Stimulated activated CD8-positive, alpha-beta memory T cell treated with anti-CD3 and anti-CD28 coated beads, Interleukin-15, amount 100 ng/mL, for 4 hours (primary cell): ENCODE measurements around the gene SUCLG2.

Experiments
- DNase-seq, 2 donors: peaks; one replicate each; pipeline ENCODE4 v3.0.0-alpha.2; 2020; ENCODE audit warnings: low read depth in 2 of 2

SUCLG2 gene

DNA sequence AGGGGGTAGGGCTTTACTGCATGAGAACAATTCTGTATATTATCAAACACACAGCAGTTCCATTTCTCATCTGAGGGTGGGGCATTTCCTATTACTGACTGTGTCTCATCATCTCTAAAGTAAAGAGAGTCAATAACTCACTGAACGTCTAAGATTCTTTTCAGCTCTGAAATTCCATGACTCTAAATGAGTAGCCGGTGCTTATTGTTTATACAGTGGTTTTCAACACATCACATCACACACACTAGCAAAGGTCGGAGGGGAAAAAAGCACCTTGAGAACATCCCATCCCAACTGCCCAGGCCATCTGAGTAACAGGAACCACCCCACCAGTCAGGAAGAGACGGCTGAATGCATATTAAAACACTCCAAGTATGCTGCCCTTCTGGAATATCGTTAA is 196.0 kb downstream of the SUCLG2 start:
- DNase-seq, result no peak

DNA sequence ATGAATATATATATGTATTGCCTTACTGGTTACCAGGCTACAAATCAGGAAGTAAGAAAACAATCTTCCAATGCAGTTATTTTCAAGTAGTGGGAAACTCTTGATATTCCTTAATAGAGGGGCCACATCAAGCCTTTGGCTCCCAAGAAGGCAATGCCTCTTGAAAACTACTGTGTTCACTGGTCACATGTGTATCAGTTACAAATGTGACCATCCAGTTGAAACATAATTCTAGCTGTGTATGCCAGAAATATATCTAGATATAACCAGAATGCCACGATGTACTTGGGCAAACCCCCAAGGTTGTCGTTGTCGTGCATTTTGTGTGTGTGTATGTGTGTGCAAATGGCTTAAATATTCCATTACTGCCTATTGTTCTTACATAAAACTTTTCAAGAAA is 200.8 kb downstream of the SUCLG2 start:
- DNase-seq, result no peak

DNA sequence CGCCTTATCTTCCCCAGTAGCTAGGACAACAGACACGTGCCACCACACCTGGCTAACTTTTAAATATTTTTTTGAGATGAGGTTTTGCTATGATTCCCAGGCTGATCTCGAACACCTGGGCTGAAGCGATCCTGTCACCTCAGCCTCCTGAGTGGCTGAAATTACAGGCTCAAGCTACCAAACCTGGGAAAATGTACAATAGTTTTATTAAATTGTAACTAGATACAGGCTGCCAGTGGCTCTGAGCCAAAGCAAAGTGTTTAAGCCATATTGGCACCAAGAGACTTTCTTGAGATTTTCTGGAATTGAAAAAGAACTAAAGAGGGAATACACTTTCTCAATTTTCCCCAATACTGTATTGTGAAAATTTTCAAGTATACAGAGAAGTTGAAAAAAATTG is 204.3 kb downstream of the SUCLG2 start:
- DNase-seq, result no peak

DNA sequence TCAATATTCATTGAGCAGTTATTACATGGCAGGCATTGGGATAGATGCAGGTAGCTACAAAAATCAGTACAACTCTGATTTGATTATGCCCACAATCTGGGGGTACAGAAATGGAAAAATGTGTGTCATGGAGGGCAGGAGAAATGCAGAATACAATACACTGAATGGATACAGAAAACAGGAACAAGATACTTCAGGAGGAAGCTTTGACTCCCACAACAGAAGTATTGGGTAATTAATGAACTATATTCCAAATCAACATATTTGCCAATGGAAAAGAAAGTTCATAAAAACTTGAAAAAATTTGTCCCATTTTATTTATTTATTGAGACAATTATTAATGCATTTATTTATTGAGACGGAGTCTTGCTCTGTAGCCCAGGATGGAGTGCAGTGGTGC is 207.0 kb downstream of the SUCLG2 start:
- DNase-seq, result no peak

DNA sequence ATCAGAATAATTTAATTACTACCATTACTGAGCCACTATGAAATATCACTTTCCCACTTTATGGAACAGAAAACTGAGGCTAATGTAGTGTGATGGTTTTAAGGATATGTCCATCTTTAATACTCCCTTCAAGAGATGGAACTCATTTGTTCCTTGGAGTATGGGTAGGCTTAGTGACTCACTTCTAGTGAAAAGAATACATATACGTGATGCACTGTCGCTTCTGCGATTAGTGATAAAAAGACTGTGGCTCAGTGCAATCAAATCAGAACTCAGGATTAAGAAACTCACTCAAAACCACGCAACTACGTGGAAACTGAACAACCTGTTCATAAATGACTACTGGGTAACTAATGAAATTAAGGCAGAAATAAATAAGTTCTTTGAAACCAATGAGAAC is 216.6 kb downstream of the SUCLG2 start:
- no peak for DNase-seq

DNA sequence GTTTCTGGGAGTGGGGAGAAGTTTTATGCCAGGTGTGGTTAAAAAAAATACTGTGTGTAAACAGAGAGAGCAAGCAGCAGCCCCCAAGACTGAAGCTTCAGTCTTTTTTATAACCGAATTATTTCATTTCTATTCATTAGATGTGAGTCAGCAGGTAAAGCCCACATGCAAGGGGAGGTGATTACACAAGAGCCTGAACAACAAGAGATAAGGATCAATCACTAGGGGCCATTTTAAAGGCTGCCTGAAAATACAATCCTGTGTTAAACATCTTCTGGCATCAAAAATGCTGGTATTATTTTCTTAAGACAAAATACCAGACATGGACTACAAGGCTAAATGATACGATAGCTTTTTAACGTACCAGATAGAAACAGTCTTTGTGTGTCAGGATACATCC is 217.3 kb downstream of the SUCLG2 start:
- DNase-seq, result no peak

DNA sequence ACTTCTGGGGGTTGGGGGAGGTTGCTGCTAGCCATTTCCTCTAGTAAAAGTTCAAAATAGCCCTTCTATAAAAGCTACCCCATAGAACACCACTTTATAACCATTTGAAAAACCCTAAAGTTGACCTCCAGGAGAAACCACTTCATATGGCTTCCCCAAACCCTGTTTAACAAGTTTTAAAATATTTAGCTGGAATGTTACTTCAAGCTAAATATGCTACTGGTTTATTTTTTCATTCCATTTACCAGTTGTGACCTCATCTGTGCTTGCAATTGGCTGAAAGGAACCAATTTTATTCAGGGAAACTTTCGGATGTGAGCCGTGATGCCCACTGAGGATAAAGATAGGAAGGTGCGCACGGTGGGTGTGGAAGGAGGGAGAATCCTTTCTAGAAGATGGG is 221.3 kb downstream of the SUCLG2 start:
- DNase-seq, result no peak

DNA sequence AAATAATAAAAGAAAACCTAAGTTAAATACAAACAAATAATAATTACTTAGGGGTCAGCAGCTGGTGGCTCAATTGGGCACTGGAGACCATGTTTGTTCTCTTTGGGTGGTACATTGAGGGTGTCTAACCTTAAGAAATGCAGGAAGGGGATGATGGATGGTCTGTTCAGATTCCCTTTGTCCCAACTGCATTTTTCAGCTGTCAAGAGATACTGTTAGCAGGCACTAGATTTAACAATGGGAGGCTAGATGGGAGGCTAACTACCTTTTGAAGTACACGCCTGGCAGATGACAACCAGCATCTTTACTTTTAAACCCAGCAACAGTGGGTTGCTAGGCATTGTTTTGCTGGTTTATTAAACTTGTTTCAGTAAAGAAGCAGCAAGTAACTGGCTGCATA is 222.5 kb downstream of the SUCLG2 start:
- no peak for DNase-seq

DNA sequence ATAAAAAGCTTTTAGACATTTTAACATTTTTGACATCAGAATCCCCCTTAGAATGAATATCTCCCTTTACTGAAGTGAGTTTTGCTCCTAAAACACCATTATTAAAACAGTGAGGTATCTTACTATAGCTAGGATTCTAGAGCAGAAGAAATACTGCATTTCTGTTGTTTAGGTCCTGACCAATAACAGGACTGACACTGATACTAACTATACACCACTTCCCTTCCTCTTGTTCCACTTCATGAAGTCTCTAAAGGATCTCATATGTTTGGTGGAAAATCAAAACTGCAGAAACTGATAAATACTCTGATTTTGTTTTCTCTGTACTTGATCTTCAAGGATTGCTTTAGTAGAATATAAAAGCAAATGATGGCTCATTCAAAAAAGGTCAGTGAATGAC is 230.7 kb downstream of the SUCLG2 start:
- no peak for DNase-seq

DNA sequence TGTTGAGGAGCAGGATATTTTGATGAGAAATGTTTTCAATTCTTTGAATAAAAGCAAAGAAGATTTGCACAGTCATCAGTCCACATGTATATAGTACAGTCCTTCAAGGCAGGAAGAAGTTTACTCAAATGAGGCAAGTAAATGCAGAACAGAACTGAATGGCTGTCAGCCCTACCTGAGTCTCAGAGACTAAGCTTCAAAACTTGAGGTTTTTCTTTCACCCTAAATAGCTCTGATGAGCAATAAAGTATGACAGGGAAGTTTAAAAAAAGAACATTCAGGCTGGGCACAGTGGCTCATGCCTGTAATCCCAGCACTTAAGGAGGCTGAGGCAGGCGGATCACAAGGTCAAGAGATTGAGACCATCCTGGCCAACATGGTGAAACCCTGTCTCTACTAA is 232.5 kb downstream of the SUCLG2 start:
- no peak for DNase-seq

DNA sequence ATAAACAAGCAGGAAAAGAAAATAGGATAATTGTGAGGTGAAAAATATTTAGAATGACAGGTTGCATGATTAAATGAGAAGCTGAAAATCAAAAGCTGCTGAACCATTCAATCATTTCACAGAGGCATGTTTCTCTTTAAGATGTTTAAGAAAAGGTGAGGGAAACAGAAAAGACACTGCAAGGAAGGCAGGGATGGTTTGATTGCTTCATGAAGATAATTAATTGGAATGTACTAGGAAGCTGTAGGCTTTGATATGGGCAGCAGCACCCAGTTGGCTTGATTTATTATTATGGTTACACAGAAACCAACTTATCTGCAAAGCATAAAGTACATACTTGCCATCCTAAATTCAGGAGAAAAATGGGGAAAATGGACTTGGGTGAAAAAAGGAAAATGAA is 234.6 kb downstream of the SUCLG2 start:
- DNase-seq, result no peak

DNA sequence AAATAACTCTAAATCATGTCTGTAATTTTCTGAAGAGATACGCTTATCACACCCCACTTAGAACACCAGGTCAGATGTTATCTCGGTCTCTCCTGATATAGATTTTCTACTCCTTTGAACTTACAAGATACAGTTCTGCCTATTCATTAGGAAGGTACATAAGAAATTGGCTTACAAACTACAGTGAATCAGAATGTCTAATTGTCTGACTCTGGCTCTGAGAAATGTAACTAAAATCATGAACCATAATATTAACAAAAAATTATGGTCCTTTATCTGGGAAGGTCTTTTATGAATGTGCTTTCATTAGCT is 235.2 kb downstream of the SUCLG2 start:
- DNase-seq, result no peak

DNA sequence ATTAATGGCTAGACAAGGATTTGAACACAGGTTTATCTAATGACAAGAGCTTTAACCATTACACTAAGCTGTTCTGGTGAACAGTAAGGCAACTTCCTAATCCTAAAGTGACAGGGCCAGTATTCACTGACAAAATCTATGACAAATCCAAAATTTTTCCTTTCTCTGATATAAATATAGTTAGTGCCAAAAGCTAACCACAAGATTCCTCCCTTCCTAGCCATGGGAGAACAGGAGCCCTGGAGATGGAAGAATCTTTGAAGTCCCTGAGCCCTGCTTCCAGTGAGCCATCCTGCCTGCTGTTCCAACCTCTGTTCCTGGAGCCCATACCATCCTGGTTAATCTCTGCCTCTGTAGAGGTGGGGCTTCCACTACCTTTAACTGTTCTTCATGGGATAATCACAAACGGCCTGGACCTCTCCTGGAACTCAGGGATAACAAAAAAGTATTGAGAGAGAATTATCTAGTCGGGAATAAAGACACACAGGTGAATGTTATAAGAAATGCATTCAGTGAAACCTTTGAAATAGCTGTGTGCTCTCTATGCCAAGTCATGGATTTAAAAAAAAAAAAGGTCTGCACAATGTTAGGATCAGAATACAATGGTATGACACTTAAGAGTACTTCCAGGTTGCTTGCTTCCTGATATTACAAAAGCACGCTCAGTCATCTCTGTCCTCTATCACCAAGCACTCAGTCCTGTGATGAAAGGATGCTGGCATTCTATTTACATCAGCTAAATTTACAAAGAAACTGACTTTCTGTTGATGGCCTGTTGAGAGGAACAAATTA is 235.8 kb downstream of the SUCLG2 start:
- DNase-seq, result no peak

DNA sequence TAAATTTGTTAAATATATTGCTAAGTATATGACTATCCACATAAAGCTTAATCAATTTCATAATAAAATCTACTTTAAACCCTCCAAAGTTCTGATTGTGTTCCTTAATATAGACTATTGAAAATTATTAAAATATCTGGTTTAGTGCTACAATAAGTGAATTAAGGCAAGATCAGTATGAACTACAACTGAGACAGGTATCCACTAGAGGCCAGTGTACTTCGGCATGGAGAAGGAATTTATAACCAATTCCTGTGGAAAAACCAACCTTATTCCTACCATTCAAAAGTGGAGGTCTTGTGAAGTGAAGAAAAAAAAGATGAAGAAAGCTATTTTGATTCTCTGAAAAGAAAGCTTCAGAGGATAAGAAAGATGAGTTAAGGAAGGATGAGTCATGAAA is 237.7 kb downstream of the SUCLG2 start:
- no peak for DNase-seq

DNA sequence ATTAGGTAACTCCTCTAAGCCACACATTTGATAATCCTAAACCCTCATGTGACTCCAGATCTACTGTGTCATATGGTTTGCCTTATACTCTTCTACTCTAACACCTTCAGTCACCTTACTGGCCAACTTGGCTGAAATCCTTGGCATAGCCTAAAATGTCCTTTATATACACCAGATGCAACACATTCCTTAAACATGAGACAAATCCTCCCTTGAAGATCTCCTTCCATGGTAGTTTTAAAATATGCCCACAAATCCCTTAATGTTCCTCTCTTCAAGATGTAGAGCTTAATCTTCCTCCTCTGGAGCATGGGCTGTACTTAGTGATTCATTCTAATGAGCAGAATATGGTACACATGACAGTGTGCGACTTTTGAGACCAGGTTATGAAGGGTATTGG is 238.9 kb downstream of the SUCLG2 start:
- no peak for DNase-seq

DNA sequence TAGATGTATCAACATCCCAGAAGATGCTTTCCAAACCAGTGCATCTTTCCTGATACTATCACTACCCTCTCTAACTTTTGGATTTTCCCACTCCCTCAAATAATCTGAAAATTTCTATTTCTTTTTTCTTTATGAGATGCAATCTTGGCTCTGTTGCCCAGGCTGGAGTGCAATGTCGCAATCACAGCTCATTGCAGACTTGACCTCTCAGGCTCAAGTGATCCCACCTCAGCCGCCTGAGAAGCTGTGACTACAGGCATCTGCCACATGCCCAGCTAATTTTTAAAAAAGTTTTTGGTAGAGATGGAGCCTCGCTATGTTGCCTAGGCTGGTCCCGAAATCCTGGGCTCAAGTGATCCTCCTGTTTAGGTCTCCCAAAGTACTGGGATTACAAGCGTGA is 239.7 kb downstream of the SUCLG2 start:
- no peak for DNase-seq

DNA sequence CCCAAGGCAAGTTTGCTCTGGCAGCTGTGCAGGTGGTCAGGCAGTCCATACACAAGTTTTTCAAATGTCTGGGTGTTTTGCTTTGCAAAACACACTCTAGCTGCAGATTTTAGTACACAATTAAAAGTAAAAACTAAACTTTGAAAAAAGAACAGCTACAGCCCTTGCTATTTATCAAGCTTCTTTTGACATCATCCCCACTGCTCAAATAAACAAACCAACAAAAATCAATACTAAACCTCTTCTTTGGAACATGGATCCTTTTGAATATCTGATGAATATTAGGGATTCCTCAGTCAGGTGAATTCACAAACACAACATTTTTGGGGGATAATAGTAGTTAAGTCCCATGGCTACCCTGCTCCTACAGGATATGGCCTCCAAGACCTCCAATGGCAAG is 249.2 kb downstream of the SUCLG2 start:
- DNase-seq, result no peak

DNA sequence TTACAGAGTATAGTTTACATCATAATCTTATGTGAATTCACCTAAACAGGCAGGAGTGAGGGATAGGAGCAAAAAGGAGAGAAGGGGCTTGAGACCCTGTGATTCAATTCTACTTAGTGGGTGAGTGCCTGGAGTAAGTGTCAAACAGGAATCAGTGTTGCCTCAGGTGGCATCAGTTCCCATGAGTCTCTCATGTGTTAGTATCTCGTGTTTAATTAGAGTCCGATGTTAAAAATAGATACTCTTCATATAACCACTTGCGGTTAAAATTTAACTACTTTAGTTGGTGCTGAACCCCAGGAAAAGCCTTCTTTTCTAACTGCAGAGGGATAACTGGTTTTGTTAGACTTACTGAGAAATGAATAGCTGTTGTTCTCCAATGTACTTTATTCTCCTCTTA is 251.5 kb downstream of the SUCLG2 start:
- no peak for DNase-seq

DNA sequence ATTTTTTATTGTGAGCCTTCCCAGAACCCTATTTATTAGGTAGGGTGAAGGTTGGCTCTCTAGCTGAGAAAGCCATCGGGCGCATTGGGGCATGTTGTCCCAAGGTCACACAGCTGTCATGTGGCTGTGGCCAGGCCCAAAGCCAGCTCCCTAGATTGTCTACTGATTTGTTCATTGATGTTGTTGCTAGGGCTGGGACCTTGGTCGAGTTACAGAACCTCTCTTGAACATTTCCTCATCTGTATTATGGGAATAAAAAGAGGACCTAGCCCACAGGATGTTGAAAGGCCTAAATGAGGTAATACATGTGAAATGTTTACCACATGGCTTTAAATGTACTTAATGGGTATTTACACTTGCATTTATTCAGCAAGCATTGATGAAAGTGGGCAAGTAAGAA is 252.5 kb downstream of the SUCLG2 start:
- DNase-seq, result no peak

DNA sequence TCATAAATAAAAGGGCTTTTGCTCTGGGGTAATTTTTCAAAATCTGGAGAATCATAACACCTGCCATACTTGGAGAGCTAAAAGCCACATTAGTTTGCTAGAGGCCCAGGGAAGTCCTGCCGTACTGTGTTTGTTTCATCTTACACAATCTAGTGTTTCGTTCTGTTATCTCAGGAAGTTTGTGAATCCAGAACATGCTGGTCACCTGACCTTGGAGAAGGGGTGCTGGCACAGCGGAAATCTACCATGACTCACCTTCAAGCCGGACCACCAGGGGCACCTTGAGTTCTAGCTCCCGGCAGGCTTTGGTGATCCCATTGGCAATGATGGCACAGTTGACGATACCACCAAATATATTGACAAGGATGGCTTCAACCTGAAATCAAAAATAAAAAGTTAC is 253.9 kb downstream of the SUCLG2 start:
- no peak for DNase-seq

DNA sequence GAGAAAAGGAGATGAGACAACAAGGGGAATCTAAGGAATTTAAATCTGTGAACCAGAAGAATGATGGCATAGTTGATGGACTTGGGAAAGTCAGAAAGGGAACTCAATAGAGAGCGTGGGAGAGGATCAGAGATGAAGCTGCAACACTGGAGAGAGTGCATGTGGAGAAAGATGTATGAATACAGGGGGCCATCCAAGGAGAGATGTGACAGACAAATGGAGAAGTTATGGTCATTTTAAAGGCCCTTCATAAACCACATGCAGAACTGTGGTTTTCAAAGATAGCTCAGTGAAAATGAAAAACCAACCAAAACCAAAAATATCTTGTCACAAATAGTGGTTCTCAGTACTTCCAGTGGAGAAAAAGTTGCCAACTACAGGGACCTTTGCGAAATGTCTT is 265.2 kb downstream of the SUCLG2 start:
- DNase-seq, result no peak

DNA sequence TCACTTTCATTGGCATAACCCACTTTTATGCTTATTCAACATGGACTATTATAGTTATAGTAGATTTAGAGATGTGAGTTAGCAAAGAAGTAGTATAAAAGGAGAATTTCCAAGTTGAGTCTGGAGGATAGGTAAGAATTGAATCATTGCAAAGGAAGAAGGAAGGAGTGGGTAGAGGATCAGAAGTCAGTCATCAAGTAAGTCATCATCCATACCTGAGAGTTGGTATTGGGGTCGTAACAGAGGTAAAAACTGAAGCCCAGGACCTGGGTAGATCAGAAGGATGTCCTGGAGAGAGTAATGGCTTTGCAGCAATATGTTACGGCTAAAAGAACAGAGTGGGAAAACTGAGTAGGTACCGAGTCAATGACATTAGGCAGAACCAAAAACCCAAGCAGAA is 265.7 kb downstream of the SUCLG2 start:
- DNase-seq, result no peak

DNA sequence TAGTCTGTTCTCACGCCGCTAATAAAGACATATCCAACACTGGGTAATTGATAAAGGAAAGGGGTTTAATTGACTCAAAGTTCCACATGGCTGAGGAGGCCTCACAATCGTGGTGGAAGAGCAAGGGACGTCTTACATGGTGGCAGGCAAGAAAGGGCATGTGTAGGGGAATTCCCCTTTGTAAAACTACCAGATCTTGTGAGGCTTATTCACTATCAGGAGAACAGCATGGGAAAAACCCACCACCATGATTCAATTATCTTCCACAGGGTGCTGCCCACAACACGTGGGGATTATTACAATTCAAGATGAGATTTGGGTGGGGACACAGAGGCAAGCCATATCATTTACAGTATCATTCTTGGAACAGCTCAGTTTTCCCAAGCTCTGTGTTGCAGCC is 268.0 kb downstream of the SUCLG2 start:
- no peak for DNase-seq

DNA sequence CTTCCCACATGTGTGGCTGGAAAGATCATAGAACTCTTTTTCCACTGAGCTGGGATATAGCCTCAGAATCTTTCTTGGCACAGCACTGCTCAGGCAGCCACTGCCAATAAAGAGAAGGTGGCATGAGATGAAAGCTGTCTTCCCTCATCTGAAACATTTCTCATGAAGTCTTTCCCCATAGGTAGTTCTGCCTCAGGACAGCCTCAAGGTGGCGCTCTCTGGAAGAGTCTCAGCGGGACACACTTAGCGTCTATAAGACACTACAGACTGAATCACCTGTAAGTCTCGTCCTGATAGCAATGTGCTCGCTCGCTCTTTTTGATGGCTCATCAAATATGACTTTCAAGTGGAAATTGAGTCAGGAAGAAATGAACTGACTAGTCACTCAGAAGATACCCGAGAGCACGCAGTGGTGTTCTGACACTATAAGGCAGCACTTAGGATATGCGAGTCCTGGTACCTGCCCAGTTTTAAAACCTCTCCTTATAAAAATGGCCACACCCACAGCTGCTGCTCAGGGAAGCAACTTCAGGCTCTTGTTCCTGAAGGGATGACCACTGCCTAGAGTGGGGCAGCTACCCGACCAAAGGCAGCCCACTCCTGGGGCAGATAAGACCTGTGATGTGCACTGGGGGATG is 269.5 kb downstream of the SUCLG2 start:
- no peak for DNase-seq
